ENCODE data around the gene CASP1. TPM values are rescaled to one million over a fixed set of nuclear protein-coding genes. Genes with fewer than 3 reads are reported as not detected.
"Not testable (repeated sequence)": the region's sequence is repeated elsewhere in the genome, so short reads cannot be mapped to it uniquely, and the experiment has no call there.

Gene CASP1
- total RNA-seq, 1 donor: 12.3 TPM

- H3K4me3 ChIP-seq (ENCODE audit: low read depth, low read length): no peak overlapping the region
- no peak for DNase-seq (ENCODE audit: low read depth)
- no peak for TF ChIP-seq CTCF (IDR thresholded peaks at IDR 0.05; ENCODE audit: insufficient read depth, low read length)
Observed at GRCh38 chr11:105071089-105071732, 36.3 kb upstream of the CASP1 start.

DNA sequence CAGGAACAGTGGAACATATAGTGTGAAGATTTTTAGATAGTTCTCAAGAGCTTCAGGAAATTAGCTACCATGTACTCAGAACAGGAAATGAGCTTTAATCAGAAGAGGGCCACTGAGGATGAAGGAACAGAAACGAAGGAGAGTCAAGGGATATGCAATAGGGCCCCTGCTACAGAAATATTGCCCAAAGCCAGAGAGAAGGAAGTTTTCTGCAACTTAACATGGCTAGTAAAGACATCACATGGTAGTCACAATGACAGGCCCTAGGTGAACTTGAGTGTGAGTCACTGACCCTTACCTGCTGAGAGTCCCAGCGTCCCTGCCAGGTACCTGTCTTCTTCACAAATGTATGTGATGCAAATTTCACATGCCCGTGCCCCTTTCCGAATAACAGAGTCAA is 35.4 kb upstream of the CASP1 start:
- no peak for TF ChIP-seq CTCF (IDR thresholded peaks at IDR 0.05; ENCODE audit: insufficient read depth, low read length)

DNA sequence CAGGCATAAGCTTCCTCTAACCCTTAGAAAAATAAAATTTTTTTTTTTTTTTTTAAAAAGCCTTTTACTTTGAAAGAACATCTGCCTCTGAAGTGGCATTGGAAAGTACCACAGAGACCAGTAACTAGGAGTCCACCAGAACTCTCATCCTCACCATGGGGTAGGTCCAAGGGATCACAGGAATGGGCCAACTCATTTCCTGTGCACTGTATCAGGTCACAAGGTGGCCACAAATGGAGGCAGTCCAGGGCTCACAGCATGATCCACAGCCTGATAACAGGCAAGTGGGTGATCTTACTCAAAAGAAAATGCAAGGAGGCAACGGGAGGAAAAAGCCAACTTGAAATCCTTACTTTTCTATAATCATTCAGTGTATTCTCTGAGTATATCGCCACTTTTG is 34.8 kb upstream of the CASP1 start:
- H3K4me3 ChIP-seq (ENCODE audit: low read depth, low read length): not testable (repeated sequence)

More for the DNA sequence above, 35.4 kb upstream of the CASP1 start:
- no peak overlapping the region for H3K4me3 ChIP-seq (ENCODE audit: low read depth, low read length)
- no peak for DNase-seq (ENCODE audit: low read depth)

GRCh38 chr11:105063245-105063941 is 28.4 kb upstream of the CASP1 start:
- not testable (repeated sequence) for H3K4me3 ChIP-seq (ENCODE audit: low read depth, low read length); DNase-seq (ENCODE audit: low read depth)

More for the DNA sequence above, 34.8 kb upstream of the CASP1 start:
- not testable (repeated sequence) for DNase-seq (ENCODE audit: low read depth)

DNA sequence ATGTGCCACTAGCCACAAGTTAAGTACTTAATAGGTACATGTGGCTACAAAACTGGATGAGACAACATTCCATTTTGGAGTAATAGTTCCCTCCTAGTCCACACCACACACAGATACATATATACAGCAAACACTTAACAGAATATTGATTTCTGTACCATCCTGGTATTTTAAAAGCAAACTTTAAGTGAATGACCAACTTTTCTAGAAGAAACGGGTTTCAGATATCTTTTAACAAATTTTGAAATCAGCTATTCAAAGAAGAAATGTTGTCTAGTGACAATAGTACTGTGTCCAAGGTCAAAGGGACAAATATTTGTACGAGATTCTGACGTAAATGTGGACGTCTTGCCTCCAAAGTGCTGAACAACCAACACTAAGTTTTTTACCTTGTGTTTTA is 22.5 kb upstream of the CASP1 start:
- no peak overlapping the region for H3K4me3 ChIP-seq (ENCODE audit: low read depth, low read length)
- no peak for DNase-seq (ENCODE audit: low read depth)
- no peak for TF ChIP-seq CTCF (IDR thresholded peaks at IDR 0.05; ENCODE audit: insufficient read depth, low read length)

DNA sequence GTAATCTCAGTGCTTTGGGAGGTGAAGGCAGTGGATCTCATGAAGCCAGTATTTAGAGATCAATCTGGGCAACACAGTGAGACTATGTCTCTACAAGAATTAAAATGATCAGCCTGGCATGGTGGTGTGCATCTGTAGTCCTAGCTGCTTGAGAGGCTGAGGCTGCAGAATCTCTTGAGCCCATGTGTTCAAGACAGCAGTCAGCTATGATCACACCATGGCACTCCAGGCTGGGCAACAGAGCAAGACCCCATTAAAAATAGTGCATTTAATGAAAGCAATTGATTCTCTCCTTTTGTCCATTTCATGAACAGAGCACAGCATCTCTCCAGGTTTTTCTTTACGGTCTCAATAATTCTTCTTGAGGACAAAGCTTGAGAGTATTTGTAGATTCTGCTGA is 21.5 kb upstream of the CASP1 start:
- no peak for DNase-seq (ENCODE audit: low read depth)
- no peak for TF ChIP-seq CTCF (IDR thresholded peaks at IDR 0.05; ENCODE audit: insufficient read depth, low read length)
- H3K4me3 ChIP-seq (ENCODE audit: low read depth, low read length): no peak overlapping the region

DNA sequence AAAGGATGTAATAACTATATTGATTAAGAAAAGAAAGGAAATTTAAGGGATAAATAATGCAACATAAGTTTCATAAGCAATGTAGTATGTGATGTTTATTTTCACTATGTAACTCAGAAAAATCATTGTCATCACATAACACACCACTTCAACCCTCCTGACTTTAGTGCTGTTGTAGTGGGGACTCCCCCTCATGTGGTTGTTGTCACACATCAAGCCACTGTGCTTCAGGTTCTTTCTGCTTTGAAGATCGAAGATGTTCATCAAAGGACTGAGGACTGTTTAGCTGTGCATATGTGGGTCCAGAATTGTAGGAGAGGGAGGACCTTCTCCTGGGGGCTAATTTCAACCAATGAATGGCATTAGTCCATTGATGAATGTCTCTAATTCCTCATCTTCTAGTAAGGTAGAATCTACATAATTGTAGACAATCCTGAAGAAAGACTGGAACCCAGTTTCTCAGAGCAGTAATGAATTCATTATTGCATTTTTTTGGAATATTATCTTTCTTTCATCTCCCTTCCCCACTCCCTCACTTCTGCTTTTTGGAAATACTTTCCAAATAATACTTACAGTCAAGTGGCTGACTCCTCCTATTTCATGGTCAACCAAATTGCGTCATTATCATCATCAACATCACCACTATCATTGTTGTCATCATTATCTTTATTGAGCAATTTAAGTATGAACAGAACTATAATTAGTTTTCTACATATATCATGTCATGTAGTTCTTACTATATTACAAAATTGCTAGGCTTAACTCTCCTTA is 20.0 kb upstream of the CASP1 start:
- no peak for DNase-seq (ENCODE audit: low read depth)
- no peak overlapping the region for H3K4me3 ChIP-seq (ENCODE audit: low read depth, low read length)
- TF ChIP-seq CTCF (IDR thresholded peaks at IDR 0.05; ENCODE audit: insufficient read depth, low read length): no peak

All from fibroblast of the aortic adventitia (primary cell).